ELF-1 (cell line): Measurements from ENCODE around the gene ETFB.

Experiments used
- DNase-seq: peaks from one replicate; pipeline ENCODE4 v3.0.0-alpha.2; 2016; ENCODE audit warnings: low read depth, low spot score

ETFB gene

DNA sequence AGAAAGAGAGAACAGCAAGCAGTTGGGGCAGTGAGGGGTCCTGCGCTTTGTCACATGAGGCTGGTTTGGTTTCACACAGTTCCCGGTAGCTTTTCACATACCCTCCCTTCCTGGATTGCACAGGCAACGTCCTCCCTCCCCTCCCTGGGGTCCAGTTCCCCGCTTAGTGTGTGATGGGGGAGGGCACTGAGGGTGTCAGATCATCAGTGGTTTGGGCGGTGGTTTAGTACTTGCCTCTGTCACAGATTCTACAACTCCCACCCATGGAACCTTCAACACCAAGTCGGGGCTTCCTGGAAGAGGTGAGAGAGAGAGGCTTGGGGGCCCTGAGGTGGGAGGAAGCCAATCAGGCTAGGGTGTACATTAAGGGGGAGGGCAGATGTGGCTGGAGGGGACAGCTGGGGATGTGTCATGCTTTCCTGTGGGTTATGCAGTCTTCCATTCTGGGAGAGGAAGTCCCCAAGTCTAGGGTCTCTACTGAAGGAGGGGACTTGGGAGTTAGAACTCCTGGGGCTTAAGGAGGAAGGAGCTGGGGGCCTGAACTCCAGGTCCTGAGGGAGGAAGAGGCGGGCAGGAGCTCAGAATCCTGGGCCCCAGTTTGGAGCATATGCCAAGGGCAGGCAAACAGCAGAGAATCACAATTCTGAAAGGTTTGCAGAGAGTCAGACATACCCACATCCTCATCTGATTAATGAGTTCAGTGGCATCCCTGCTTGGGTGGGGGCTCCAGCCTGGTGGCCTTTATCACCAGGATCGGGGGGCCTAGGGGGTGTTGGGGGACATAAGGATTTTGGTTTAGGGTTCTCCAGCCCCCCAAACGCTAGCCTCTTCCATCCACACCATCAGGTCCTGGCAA is 6.7 kb upstream of the ETFB start, which contains the start of gene NKG7:
TSS of gene NKG7 (minus strand) at position 6 of the 856 bp plus-strand sequence. CDS start 119 bp downstream, outside the sequence.
- no peak for DNase-seq

DNA sequence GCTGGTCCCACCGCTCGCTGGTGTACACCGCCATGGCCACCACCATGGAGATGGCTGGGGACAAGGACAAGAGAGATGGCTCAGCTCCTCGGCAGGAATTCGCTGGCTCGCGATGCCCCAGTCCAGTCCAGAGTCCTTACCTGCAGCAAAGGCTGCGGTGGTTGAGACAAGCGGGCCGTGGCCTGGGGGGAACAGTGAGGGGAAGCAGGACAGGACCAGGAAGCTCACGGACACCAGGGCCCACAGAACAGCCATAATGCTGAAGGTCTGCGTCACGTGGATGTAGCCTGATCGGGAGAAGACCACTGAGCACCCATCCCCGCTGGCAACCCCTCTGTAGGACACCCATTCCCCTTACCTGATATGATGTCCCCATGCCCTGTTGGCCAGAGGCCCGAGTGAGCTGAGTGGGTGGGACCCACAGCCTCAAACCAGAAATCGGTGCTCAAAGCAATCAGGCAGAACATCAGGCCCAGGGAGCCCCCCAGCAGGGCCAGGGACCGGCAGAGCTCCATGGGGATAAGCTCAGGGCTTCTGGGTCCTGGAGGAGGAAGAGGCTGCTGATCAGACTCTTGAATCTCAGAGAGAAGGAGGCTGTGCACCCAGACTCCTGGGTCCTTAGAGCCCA is 5.9 kb upstream of the ETFB start:
- no peak for DNase-seq

DNA sequence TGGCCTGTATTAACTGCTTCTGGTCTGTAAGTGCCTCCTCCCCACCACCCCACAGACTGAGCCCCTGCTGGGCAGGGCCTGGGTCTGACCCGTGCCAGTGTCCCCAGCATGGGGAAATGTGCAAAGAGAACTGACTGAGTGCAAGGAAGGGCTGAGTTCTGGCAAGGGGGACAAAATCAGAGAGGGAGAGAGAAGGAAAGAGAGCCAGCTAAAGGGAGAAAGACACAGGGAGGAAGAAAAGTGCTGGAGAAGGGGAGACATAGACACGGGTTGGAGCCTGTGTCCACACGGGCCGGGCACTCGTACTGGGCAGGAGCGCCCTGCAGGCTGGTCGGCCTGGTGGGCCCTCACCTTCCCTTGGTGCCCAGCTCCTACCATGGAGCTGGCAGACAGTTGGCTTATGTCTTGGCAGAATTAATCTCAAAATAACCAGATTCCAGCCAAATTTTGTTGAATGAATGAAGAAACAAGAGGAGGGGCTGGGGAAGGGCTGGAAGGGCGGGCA is 5.0 kb upstream of the ETFB start:
- DNase-seq: no peak

DNA sequence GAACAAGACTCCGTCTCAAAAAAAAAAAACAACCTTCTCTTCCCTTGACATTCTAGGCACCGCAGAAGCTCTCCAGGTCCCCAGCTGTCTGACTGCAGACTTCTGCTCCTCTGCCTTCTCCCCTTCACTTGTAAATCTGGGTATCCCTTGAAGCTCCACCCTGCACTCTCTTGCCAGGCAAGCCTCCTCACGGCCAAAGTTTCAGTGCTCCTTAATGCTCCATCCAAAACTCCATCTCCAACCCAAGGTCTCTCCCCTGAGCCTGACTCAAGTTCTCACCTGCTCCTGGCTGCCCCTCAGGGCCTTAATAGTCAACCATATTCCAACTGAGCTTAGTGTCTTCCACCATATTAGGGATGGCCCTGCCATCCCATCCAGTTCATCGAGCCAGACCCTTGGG is 4.0 kb upstream of the ETFB start:
- DNase-seq: no peak

DNA sequence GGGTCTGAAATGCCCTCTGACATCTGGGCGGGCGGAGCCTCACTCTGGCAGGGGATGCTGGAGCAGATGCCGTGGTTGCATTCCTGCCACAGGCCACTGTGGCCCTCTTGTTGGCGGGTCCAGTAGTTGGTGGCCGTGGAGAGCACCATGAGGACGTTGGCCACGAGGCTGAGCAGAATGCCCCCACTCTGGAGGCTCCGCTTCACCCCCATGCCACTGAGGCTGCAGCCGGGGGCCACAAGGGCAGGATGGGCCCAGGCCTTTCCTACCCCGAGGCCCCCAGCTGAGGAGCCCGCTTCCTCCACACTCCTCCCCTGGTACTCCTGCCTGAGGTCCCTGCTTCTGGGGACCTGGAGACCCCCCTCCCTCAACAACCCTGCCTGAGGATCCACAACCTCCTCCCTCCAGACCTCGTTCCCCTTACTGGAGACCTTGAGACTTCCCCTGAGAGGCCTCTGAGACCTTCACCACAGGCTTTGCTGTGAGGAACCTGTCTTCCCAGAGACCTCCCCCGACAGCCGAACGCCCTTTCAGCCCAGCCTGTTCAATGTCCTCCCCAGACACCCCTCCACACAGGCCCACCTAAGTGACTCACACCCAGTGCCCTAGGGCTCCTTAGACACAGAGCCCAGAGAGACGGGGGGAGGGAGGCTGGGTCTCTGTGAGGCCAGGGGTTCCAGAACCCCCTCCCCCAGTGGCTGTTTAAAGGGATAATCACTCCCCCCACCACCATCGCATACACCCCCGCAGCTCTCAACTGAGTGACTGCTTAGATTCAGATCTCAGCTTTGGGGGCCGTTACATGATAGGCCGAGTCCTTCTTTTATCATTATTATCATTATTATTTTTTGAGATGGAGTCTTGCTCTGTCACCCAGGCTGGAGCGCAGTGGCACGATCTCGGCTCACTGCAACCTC is 2.4 kb upstream of the ETFB start, which contains the start of gene CLDND2:
TSS of gene CLDND2 (minus strand) at position 638 of the 917 bp plus-strand sequence. CDS start at position 212, 426 bp downstream.
- peak; percentile 49 for DNase-seq

DNA sequence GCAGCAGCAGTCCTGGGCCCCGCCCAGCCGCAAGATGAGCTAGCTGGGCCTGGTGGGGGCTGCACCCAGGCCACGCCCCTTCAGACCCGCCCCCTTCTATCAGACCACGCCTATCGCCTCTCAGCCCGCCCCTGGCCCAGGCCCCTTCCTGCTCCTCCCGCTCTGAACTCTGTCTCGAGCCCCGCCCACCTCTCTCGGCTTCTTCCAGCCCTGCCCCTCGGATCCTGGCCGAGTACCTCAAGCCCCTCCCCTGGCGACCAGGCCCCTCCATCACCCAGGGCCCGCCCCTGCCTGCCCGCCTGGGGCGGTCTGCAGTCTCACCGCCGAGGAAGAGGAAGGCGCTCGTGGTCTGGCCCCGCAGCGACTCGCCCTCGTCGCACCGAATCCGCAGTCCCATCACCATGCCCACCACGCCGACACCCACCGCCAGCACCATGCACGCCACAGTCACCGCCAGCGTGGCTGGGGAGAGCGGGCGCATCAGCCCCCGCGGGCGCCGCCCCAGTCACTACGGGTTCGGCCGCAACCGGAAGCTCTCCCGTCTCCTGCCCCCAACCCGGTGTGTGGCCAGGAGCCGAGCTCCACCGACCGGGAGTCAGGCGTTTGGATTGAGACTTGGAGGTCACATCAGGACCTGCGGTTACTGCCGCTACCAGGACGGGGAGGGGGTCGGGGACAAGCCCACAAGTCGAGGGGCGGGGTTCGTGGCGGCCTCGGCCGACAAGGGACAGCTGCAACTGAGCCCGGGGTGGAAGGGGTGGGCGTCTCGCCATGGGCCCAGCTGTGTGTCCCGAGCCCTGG is 1.6 kb upstream of the ETFB start:
- peak; percentile 100 for DNase-seq

DNA sequence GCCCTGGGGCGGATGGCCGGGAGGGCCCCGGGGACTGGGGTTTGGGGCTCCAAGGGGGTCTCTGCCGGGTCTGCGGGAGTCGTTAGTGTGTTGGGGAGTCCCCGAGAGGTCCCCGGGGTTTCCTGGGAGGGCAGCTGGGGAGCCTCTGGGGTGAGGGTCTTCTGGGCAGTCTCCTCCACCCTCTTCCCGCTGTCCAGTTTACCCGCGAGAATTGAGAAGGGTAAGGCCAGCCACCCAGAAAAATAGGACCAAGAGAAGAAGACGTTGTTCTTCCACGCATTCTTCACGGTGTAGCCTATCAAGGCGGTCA is 1.0 kb upstream of the ETFB start:
- DNase-seq: no peak

DNA sequence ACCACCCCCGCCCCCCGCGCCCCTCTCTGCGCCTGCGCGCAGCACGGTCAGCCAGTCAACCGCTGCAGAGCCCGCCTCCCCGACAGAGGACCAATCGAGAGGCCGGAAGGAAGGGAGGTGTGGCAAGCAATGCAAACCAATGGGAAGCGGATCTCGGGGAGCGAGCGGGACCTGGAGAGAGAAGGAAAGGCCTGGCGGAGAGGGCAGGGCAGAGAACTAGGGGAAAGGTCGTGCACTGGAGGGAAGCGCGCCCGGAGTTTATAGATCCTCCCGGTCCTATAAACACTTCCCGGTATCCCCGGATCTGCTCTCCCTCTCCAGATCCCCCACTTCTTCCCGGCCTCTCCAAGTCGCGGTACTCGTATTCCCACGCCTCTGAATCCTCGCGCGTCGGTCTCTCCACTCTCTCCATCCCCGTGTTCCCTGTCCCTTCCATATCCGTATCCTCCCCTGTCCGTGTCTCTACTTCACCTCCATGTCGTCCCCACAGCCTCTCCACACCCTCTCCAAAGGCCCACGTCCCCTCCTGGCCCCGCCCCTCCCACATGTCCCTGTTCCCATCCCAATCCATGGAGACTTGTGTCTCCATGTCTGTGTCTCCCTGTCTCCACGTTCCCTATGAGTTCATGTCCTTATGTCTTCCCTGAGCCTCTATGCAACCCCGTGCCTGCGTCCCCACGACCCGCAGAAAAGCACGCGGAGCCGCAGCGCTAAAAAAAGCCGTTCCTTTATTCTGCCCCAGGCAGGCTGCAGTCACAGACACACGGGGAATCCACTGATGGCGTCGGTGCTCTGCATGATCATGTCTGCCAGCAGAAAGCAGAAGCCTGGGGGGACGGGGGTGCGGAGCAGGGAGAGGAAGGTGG is 434 bp upstream of the ETFB start:
- DNase-seq: peak; percentile 98

DNA sequence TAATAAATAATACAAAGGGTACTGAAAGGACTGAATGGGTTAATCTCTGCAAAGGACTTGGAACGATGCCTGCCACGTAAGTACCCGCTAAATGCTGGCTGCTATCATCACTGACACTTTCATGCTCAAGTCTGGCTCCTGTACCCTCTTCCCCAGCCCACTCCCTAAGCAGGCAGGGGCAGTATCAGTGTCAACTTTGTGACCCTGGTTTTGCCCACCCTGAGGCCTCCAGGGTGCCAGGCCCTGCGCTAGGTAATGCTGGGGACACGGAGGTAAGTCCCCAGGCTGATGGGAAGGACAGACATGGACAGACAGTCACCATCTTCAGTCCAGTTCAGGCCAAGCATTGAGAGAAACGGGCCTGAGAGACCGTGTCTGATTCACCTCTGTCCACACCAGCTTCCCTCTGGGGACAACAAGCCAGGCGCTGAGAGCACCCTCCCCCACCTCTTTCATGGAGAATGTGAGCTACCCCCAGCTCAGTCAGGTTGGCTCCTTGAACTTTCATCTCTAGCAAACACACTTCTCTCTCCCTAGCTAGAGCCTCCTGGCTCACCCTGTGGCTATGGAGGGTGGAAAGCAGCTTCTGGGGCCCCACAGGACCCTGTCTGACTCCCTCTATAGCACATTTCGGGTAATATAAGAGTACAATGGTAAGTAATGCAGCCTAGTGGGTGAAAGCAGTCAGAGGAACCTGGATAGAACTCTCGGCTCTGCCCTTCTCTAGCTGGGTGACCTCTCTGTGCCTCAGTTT is 800 bp downstream of the ETFB start:
- DNase-seq: peak; percentile 48

DNA sequence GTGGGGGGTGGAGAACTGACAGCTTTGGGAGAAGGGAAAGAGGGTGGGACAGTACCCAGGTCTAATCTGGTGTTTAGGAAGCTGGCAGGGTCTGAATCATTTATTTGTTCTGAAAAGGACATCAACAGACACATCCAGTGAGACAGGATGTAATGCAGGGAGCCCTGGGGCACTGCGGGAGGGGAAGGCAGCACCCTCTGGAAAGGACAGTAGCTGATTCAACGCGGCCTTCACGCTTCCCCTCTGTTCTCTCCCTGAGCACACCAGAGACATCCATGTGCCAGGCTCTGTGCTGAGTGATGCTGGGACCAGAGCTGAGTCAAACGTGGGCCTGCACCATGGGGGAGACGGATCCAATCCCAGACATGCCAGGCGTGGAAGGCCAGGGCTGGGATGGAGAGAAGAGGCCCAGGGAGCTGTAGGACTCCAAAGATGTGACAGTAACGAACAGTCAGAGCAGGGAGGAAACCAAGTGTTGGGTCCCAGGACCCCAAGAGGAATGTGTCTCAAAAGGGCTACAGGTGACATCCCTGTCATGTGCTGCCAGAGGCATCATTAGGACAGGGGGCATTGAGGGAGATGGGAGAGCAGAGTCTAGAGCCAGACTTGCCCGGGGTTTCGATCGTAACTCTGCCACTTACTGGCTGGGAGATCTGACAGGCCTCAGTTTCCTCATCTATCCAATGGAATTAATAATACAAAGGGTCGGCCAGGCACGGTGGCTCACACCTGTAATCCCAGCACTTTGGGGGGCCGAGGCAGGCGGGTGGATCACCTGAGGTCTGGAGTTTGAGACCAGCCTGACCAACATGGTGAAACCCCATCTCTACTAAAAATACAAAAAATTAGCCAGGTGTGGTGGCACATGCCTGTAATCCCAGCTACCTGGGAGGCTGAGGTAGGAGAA is 1.7 kb downstream of the ETFB start:
- no peak for DNase-seq

DNA sequence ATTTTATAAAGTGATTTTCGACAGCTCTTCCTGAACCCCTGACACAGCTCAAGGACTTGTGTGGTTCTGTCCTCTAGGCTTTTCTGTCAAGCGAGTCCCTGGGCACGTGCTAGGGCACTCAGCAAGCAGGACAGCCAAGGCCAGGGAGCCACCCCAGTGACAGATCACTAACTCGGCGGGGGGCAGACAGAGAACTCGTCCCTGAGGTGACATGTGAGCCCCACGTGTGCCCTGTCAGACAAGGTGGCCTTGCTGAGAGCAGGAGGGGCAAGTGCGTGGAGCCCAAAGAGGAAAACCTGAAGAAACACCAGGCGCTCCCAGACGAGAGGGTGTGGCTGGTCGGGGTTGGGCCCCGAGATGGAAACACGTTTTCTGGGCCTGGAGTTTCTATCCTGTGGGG is 4.9 kb downstream of the ETFB start:
- no peak for DNase-seq

DNA sequence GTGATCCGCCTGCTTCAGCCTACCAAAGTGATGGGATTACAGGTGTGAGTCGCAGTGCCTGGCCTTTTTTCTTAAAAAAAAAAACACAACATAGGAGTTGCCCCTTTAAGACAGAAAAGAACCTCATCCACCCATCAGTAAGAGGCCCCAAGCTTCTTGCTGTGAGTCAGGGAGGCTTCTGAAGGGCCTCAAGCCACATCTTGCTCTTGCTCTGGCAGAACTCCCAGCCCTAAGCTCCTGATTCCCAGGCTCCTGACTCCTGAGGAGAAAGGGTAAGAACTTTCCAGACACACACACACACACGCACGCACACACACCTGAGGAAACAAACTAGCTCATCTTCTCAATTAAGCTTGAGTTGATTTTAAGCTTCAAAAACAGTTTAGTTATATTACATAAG is 6.9 kb downstream of the ETFB start:
- no peak for DNase-seq

DNA sequence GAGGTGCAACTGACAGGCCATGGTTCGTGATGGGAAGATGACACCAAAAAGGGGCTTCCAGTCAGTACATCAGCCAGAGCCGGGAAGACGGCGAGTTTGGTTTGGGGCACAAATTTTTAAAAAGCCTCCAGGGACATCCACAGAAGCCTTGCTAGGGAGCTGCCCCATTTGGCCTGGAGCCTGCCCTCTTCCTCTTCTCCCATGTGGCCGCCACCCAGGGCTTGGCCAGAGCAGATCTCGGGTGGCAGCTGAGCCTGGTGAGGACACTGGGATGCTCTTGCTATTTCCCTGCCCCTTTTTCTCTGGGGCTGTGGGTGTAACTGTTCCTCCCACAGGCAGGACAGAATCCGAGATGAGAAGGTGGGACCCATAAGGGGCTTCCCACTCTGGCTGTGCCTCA is 8.2 kb downstream of the ETFB start:
- DNase-seq: no peak

DNA sequence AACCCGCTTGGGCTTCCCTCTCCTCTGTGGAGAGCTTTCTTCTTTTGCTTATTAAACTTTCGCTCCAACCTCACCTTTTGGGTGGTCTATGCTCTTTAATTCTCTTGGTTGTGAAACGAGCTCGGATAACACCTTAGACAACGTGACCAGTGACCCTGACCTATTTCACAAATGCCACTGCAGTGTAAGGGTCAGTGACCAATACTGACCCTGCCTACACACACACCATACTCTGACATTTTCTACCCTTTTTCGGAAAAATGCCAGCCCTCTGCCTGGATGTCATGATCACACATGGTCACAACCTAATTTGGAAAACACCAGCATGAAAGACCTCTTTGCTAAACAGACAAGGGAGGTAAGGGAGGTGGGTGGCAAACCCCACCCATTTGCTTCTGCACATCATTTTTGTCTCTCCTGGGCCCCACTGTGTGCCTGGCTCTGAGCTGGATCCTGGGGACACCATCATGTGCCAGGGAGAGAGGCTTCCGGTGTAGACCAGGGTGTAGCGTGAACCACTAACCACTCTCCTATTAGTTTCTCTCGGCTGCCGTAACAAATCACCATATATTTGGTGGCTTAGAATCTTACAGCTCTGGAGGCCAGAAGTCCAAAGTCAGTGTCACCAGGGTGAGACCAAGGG is 9.9 kb downstream of the ETFB start:
- DNase-seq: no peak

DNA sequence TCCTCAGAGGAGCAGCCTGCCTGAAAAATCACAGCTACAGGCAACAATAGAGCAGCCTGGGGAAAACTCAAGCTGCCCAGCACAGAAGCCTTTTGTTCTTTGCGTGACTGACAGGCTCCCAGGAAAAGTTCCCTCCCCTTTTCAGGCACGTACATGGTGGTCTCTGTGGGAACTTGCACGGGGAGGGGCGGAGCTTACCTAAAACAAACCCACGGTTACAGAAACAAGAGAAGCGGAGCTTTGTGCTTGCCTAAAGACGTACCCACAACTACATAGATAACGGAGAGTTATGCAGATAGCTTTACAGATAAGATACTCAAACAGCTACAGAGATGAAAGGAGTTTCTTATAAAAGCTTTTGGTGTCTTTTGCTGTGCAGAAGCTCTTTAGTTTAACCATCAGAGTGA is 11.4 kb downstream of the ETFB start:
- DNase-seq: peak; percentile 88

DNA sequence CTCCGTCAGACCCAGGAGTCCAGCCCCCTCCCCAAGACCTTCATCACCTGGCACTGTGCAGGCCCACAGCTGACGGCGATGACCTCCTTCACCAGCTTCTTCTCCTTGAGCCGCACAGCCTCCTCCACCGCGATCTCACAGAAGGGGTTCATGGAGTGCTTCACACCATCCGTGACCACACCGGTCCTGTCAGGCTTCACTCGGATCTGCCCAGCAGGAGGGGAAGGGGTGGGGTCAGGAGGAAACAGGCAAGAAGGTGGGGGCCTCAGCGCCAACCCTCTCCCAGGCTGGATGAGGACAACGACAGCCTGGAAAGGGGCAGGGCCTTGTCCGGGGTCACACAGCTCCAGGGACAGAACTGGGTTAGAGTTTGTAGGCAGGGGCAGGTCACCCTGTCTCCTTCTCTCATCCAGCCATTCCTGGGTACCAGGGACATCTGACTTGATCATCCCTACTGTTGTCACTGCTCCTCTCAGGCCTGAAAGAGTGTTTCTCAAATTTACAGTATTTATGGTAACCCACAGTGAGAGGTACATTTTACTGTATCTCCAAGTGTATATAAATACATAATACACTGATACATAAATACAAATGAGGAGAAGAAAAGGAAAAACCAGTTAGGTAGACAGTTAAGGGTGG is 12.0 kb downstream of the ETFB start:
- DNase-seq: peak; percentile 52

DNA sequence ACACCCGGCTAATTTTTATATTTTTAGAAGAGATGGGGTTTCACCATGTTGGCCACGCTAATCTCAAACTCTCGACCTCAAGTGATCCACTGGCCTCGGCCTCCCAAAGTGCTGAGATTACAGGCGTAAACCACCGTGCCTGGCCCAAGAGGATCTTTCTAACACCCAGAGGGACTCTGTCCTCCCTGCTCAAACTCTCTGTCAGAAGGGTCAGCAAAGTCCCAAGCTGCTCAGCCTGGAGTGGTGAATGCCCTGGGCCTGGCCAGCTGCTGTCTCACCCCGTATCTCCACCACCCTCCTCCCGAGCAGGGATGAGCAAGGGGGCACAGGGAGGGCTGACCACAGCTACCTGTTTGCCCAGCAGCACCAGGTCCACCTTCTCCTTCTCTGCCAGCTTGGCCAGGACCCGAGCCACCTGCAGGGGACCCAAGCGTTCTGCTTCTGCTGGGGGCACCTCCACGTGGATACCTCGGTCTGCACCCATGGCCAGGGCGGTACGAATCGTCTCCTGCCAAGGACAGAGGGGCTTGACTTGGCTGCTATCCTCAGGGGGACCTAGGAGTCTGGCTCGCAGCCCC is 13.3 kb downstream of the ETFB start:
- no peak for DNase-seq
